WTC11 (cell line): ENCODE results near the gene SHISAL2A. TPM values are rescaled to one million over a fixed set of nuclear protein-coding genes. Genes with fewer than 3 reads are reported as not detected.

Source experiments
- AFF4 ChIP-seq: sonication (generic); formaldehyde crosslinking; IDR thresholded peaks from 2 replicates; pipeline ENCODE4 v1.8.1; 2023; ENCODE audit warnings: mild to moderate bottlenecking, missing genetic modification reagents, borderline replicate concordance
- ARID4B ChIP-seq: sonication (generic); formaldehyde crosslinking; IDR thresholded peaks from 2 replicates; pipeline ENCODE4 v1.8.0; 2023; ENCODE audit warnings: missing genetic modification reagents, mild to moderate bottlenecking, borderline replicate concordance
- ATF3 ChIP-seq: sonication (generic); formaldehyde crosslinking; conservative IDR thresholded peaks from 2 replicates; pipeline ENCODE4 v1.8.1; 2022; ENCODE audit warnings: mild to moderate bottlenecking, missing genetic modification reagents
- CREB1 ChIP-seq: sonication (generic); formaldehyde crosslinking; IDR thresholded peaks from 2 replicates; pipeline ENCODE4 v1.8.0; 2023; ENCODE audit warnings: mild to moderate bottlenecking, missing genetic modification reagents
- CREM ChIP-seq: sonication (generic); formaldehyde crosslinking; IDR thresholded peaks from 2 replicates; pipeline ENCODE4 v1.8.1; 2022; ENCODE audit warnings: mild to moderate bottlenecking, missing genetic modification reagents, moderate library complexity
- ERG ChIP-seq: fragments of 250-450 bp; sonication (Bioruptor Pico); IDR thresholded peaks from 2 replicates; pipeline ENCODE4 v1.8.0; 2021; ENCODE audit warnings: mild to moderate bottlenecking
- ESRRA ChIP-seq: sonication (generic); formaldehyde crosslinking; IDR thresholded peaks from 2 replicates; pipeline ENCODE4 v1.8.1; 2022; ENCODE audit warnings: mild to moderate bottlenecking, missing genetic modification reagents, borderline replicate concordance
- ETV6 ChIP-seq: sonication (generic); formaldehyde crosslinking; IDR thresholded peaks from 2 replicates; pipeline ENCODE4 v1.8.1; 2022; ENCODE audit warnings: mild to moderate bottlenecking, missing genetic modification reagents
- JAZF1 ChIP-seq: fragments of 250-450 bp; sonication (Bioruptor Pico); IDR thresholded peaks from 2 replicates; pipeline ENCODE4 v1.9.0; 2021; ENCODE audit warnings: moderate library complexity, mild to moderate bottlenecking, inconsistent platforms
- JUN ChIP-seq: sonication (generic); formaldehyde crosslinking; IDR thresholded peaks from 2 replicates; pipeline ENCODE4 v1.8.0; 2023; ENCODE audit warnings: mild to moderate bottlenecking, missing genetic modification reagents
- MAX ChIP-seq: sonication (generic); formaldehyde crosslinking; IDR thresholded peaks from 2 replicates; pipeline ENCODE4 v1.8.0; 2022; ENCODE audit warnings: mild to moderate bottlenecking, missing genetic modification reagents
- NR2C2 ChIP-seq: sonication (generic); formaldehyde crosslinking; IDR thresholded peaks from 2 replicates; pipeline ENCODE4 v1.8.0; 2022; ENCODE audit warnings: mild to moderate bottlenecking, missing genetic modification reagents
- PRDM15 ChIP-seq: sonication (generic); formaldehyde crosslinking; IDR thresholded peaks from 2 replicates; pipeline ENCODE4 v1.8.0; 2022; ENCODE audit warnings: missing genetic modification reagents
- PRRX2 ChIP-seq: fragments of 250-450 bp; sonication (Bioruptor Pico); IDR thresholded peaks from 2 replicates; pipeline ENCODE4 v1.8.0; 2021; ENCODE audit warnings: mild to moderate bottlenecking
- RELA ChIP-seq: sonication (generic); formaldehyde crosslinking; IDR thresholded peaks from 2 replicates; pipeline ENCODE4 v1.8.1; 2022; ENCODE audit warnings: missing genetic modification reagents, mild to moderate bottlenecking, borderline replicate concordance
- SP1 ChIP-seq: sonication (generic); formaldehyde crosslinking; conservative IDR thresholded peaks from 2 replicates; pipeline ENCODE4 v1.8.1; 2022; ENCODE audit warnings: missing genetic modification reagents
- TEAD1 ChIP-seq: sonication (generic); formaldehyde crosslinking; IDR thresholded peaks from 2 replicates; pipeline ENCODE4 v1.8.0; 2022; ENCODE audit warnings: mild to moderate bottlenecking, missing genetic modification reagents
- ZMAT4 ChIP-seq: fragments of 250-450 bp; sonication (Bioruptor Pico); IDR thresholded peaks from 2 replicates; pipeline ENCODE4 v1.9.0; 2021; ENCODE audit warnings: mild to moderate bottlenecking
- ZNF138 ChIP-seq: sonication (generic); formaldehyde crosslinking; conservative IDR thresholded peaks from 2 replicates; pipeline ENCODE4 v1.8.1; 2022; ENCODE audit warnings: mild to moderate bottlenecking, moderate library complexity, missing genetic modification reagents
- ZNF232 ChIP-seq: sonication (generic); formaldehyde crosslinking; IDR thresholded peaks from 2 replicates; pipeline ENCODE4 v1.8.0; 2022; ENCODE audit warnings: mild to moderate bottlenecking, missing genetic modification reagents
- ZNF263 ChIP-seq: sonication (generic); formaldehyde crosslinking; IDR thresholded peaks from 2 replicates; pipeline ENCODE4 v1.8.1; 2022; ENCODE audit warnings: low read depth, mild to moderate bottlenecking, moderate library complexity, missing genetic modification reagents
- ZNF317 ChIP-seq: sonication (generic); formaldehyde crosslinking; IDR thresholded peaks from 2 replicates; pipeline ENCODE4 v1.8.1; 2023; ENCODE audit warnings: low read depth, mild to moderate bottlenecking, moderate library complexity, missing genetic modification reagents, borderline replicate concordance
- ZNF423 ChIP-seq: fragments of 250-450 bp; sonication (Bioruptor Pico); IDR thresholded peaks from 2 replicates; pipeline ENCODE4 v2.1.2; 2022; ENCODE audit warnings: mild to moderate bottlenecking, moderate library complexity
- ZNF671 ChIP-seq: fragments of 250-450 bp; sonication (Bioruptor Pico); IDR thresholded peaks from 2 replicates; pipeline ENCODE4 v1.8.0; 2021; ENCODE audit warnings: mild to moderate bottlenecking
- total RNA-seq: library from RNA; stranded (reverse); gene quantifications from 3 replicates; pipeline ENCODE4 v1.2.3, GENCODE V29; 2021

Gene SHISAL2A
- total RNA-seq, 1 experiment from 2014 or later: 1.4 TPM

GRCh38 chr1:52697795-52698674, 65.1 kb downstream of the SHISAL2A start, which contains the start of gene COA7 (continued):
- peak; percentile 96 for TF ChIP-seq ARID4B
- TF ChIP-seq ZMAT4 (CRISPR knock-in tag): no peak
- TF ChIP-seq JAZF1: no peak
- TF ChIP-seq ZNF423 (CRISPR knock-in tag): no peak
- no peak for TF ChIP-seq ZNF317
- 0 out of 2 replicates have a peak, but pooled peaks have one; percentile 87 for TF ChIP-seq ZNF138 (CRISPR knock-in tag)
- peak; percentile 83 for TF ChIP-seq JUN
- TF ChIP-seq ZNF671: no peak
- TF ChIP-seq CREM (CRISPR knock-in tag): peak; percentile 19; the same call in 1 of the 2 replicates
- peak; percentile 97 for TF ChIP-seq ETV6 (CRISPR knock-in tag)
- peak; percentile 84; the same call in 1 of the 2 replicates for TF ChIP-seq ESRRA (CRISPR knock-in tag)
- no peak for TF ChIP-seq ZNF263 (CRISPR knock-in tag)
- no peak for TF ChIP-seq NR2C2 (CRISPR knock-in tag)
- TF ChIP-seq AFF4: no peak
- TF ChIP-seq CREB1: peak; percentile 70; the same call in 1 of the 2 replicates
- TF ChIP-seq TEAD1: peak; percentile 88
- peak; percentile 80; the same call in 1 of the 2 replicates for TF ChIP-seq ATF3 (CRISPR knock-in tag)
- TF ChIP-seq MAX (CRISPR knock-in tag): peak; percentile 99
- no peak for TF ChIP-seq ERG (CRISPR knock-in tag)
- peak; percentile 70; the same call in 1 of the 2 replicates for TF ChIP-seq RELA (CRISPR knock-in tag)
- TF ChIP-seq SP1 (CRISPR knock-in tag): peak; percentile 80
- TF ChIP-seq PRRX2 (CRISPR knock-in tag): no peak
- peak; percentile 54; the same call in 1 of the 2 replicates for TF ChIP-seq PRDM15 (CRISPR knock-in tag)
- peak; percentile 95; the same call in 1 of the 2 replicates for TF ChIP-seq ZNF232 (CRISPR knock-in tag)
